SK-N-MC (cell line): ENCODE measurements around the gene BTG1.

Source experiments
- DNase-seq: peaks from one replicate; pipeline ENCODE4 v3.0.0-alpha.2; 2011; ENCODE audit warnings: low read depth, low spot score
- H3K27ac ChIP-seq: fragments of 200-600 bp; sonication (generic); 2 replicates; pipeline ENCODE4 v1.5.1; 2016; ENCODE audit warnings: mixed run types
- H3K36me3 ChIP-seq: fragments of 200-600 bp; sonication (generic); 2 replicates; pipeline ENCODE4 v1.6.1; 2017; ENCODE audit warnings: antibody characterized with exemption, low read length, mixed read lengths; ENCODE audit not compliant: insufficient read depth
- H3K4me3 ChIP-seq: fragments of 200-600 bp; sonication (generic); 2 replicates; pipeline ENCODE4 v1.5.1; 2016
- H3K9ac ChIP-seq: fragments of 200-600 bp; sonication (generic); 2 replicates; pipeline ENCODE4 v1.8.0; 2017; ENCODE audit warnings: mixed run types, mixed read lengths; ENCODE audit not compliant: insufficient read length
- H3K9me3 ChIP-seq: fragments of 200-600 bp; sonication (generic); 2 replicates; pipeline ENCODE4 v1.6.1; 2017; ENCODE audit warnings: low read depth, mild to moderate bottlenecking, antibody characterized with exemption, low read length, moderate library complexity, mixed read lengths
- EZH2 ChIP-seq: fragments of 200-600 bp; sonication (generic); IDR thresholded peaks from one replicate; pipeline ENCODE4 v1.6.1; 2017; ENCODE audit warnings: antibody characterized with exemption
- FOXP2 ChIP-seq: optimal IDR thresholded peaks from 2 replicates; pipeline ENCODE3; 2011; ENCODE audit warnings: mild to moderate bottlenecking, moderate library complexity; ENCODE audit not compliant: insufficient read depth; ENCODE audit errors: extremely low read length, control extremely low read depth
- POLR2AphosphoS5 ChIP-seq: IDR thresholded peaks from 2 replicates; pipeline ENCODE4 v1.6.1; 2012; ENCODE audit warnings: mild to moderate bottlenecking, low read depth, low read length, borderline replicate concordance

The BTG1 gene

GRCh38 chr12:92156704-92157395 is 11.2 kb upstream of the BTG1 start:
- Histone ChIP-seq H3K27ac (no peak overlapping the region), H3K36me3 (no peaks in the 10 kb centered on the region), H3K4me3 (no peak overlapping the region), H3K9ac (no peak overlapping the region), H3K9me3 (no peaks in the 10 kb centered on the region)
- TF ChIP-seq POLR2AphosphoS5 (no peak), EZH2 (no peak), FOXP2 (no peak)
- DNase-seq, result no peak

- H3K9me3 ChIP-seq, result no peaks in the 10 kb centered on the region
- no peaks in the 10 kb centered on the region for H3K36me3 ChIP-seq
- no peak overlapping the region for H3K4me3 ChIP-seq
- no peak overlapping the region for H3K27ac ChIP-seq
- no peak overlapping the region for H3K9ac ChIP-seq
- TF ChIP-seq POLR2AphosphoS5 (no peak), EZH2 (no peak), FOXP2 (no peak)
- no peak for DNase-seq
Measured at GRCh38 chr12:92156139-92156538, 10.5 kb upstream of the BTG1 start.

GRCh38 chr12:92155733-92156132 is 10.1 kb upstream of the BTG1 start:
- no peak for DNase-seq
- H3K27ac ChIP-seq, result no peak overlapping the region

GRCh38 chr12:92151916-92152315 is 6.3 kb upstream of the BTG1 start:
- no peak for TF ChIP-seq EZH2
- TF ChIP-seq FOXP2, result no peak
- TF ChIP-seq POLR2AphosphoS5, result no peak

More at GRCh38 chr12:92155733-92156132, 10.1 kb upstream of the BTG1 start:
- no peaks in the 10 kb centered on the region for H3K36me3 ChIP-seq
- H3K9ac ChIP-seq, result no peak overlapping the region
- H3K9me3 ChIP-seq, result no peaks in the 10 kb centered on the region
- H3K4me3 ChIP-seq, result no peak overlapping the region
- no peak for TF ChIP-seq EZH2
- no peak for TF ChIP-seq POLR2AphosphoS5
- TF ChIP-seq FOXP2, result no peak

GRCh38 chr12:92149563-92149962 is 3.9 kb upstream of the BTG1 start:
- Histone ChIP-seq H3K27ac (no peak overlapping the region), H3K9me3 (no peaks in the 10 kb centered on the region), H3K4me3 (no peak overlapping the region)

More at GRCh38 chr12:92151916-92152315, 6.3 kb upstream of the BTG1 start:
- no peaks in the 10 kb centered on the region for H3K36me3 ChIP-seq
- no peak overlapping the region for H3K9ac ChIP-seq
- H3K9me3 ChIP-seq, result no peaks in the 10 kb centered on the region
- H3K4me3 ChIP-seq, result no peak overlapping the region
- no peak overlapping the region for H3K27ac ChIP-seq
- no peak for DNase-seq

GRCh38 chr12:92147491-92147890 is 1.8 kb upstream of the BTG1 start:
- H3K9ac ChIP-seq, result no peak overlapping the region
- no peak for DNase-seq
- no peak for TF ChIP-seq FOXP2
- no peak for TF ChIP-seq POLR2AphosphoS5
- no peak for TF ChIP-seq EZH2
- H3K36me3 ChIP-seq, result peaks cover 15% of the 10 kb centered on the region
- H3K27ac ChIP-seq, result no peak overlapping the region
- no peak overlapping the region for H3K4me3 ChIP-seq
- no peaks in the 10 kb centered on the region for H3K9me3 ChIP-seq

More at GRCh38 chr12:92149563-92149962, 3.9 kb upstream of the BTG1 start:
- no peaks in the 10 kb centered on the region for H3K36me3 ChIP-seq
- no peak overlapping the region for H3K9ac ChIP-seq
- no peak for DNase-seq
- TF ChIP-seq FOXP2 (no peak), EZH2 (no peak), POLR2AphosphoS5 (no peak)

- Histone ChIP-seq H3K4me3 (peak overlapping the region; percentile 94), H3K9me3 (no peaks in the 10 kb centered on the region), H3K27ac (no peak overlapping the region; the same call in 1 of the 2 replicates), H3K9ac (peak overlapping the region; percentile 76), H3K36me3 (peaks cover 24% of the 10 kb centered on the region)
- DNase-seq, result no peak
- no peak for TF ChIP-seq EZH2
- no peak for TF ChIP-seq POLR2AphosphoS5
- TF ChIP-seq FOXP2, result no peak
Measured at GRCh38 chr12:92146497-92147224, 1.0 kb upstream of the BTG1 start.

- Histone ChIP-seq H3K9ac (peak overlapping the region; percentile 89), H3K4me3 (peak overlapping the region; percentile 94), H3K27ac (no peak overlapping the region), H3K9me3 (no peaks in the 10 kb centered on the region), H3K36me3 (peaks cover 29% of the 10 kb centered on the region)
- no peak for DNase-seq
- TF ChIP-seq EZH2, result no peak
- no peak for TF ChIP-seq FOXP2
- no peak for TF ChIP-seq POLR2AphosphoS5
Measured at GRCh38 chr12:92145481-92145730, 240 bp downstream of the BTG1 start.
